Sigmoid colon (tissue), 4 donors: ENCODE results near the gene SUPT3H.

Experiments
- EP300 ChIP-seq, 4 donors: sonication (generic); formaldehyde crosslinking; IDR thresholded peaks; one replicate each; pipeline ENCODE4 v1.6.1; 2017; ENCODE audit warnings: antibody characterized with exemption in 4 of 4
- POLR2A ChIP-seq, 2 donors: fragments of 450-650 bp; IDR thresholded peaks; one replicate each; pipeline ENCODE4 v1.6.1; 2016; ENCODE audit warnings: antibody characterized with exemption in 2 of 2, mild to moderate bottlenecking in 2 of 2, moderate library complexity in 2 of 2
- POLR2AphosphoS5 ChIP-seq, 4 donors: sonication (generic); formaldehyde crosslinking; IDR thresholded peaks; one replicate each; pipeline ENCODE4 v1.6.1; 2017; ENCODE audit warnings: antibody characterized with exemption in 4 of 4
- TF ChIP-seq, protein P1 (sequence below), 4 experiments: fragments of 450-650 bp in 3 of 4; fragments of 200-600 bp in 1 of 4; IDR thresholded peaks; one replicate each; pipeline ENCODE4 v1.5.1; 2016 to 2019; ENCODE audit warnings: antibody characterized with exemption in 4 of 4, mild to moderate bottlenecking in 3 of 4, moderate library complexity in 2 of 4

DNA sequence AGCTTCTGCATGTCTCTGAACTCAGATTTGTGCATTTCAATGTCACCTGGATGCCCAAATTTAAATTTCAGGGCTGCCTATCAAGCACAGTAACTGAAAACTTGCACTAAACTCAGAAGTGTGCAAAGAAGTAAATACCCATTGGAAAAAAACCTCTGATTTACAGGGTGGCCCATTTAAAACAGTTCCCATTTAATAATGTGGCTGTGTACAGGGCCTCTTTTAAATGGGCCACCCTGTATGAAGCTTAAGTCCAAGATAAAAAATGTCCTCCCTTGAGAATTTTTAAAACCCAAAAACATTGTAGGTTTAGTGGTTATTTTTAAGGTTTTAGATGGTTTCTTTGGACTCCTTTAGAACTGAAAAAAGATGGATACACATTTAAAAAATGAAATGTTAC is 251.7 kb downstream of the SUPT3H start:
- TF ChIP-seq, protein P1, sequence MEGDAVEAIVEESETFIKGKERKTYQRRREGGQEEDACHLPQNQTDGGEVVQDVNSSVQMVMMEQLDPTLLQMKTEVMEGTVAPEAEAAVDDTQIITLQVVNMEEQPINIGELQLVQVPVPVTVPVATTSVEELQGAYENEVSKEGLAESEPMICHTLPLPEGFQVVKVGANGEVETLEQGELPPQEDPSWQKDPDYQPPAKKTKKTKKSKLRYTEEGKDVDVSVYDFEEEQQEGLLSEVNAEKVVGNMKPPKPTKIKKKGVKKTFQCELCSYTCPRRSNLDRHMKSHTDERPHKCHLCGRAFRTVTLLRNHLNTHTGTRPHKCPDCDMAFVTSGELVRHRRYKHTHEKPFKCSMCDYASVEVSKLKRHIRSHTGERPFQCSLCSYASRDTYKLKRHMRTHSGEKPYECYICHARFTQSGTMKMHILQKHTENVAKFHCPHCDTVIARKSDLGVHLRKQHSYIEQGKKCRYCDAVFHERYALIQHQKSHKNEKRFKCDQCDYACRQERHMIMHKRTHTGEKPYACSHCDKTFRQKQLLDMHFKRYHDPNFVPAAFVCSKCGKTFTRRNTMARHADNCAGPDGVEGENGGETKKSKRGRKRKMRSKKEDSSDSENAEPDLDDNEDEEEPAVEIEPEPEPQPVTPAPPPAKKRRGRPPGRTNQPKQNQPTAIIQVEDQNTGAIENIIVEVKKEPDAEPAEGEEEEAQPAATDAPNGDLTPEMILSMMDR (IDR thresholded peaks at IDR 0.05), result no peak
- TF ChIP-seq POLR2AphosphoS5 (IDR thresholded peaks at IDR 0.05) (no peak), POLR2A (IDR thresholded peaks at IDR 0.05) (no peak), EP300 (IDR thresholded peaks at IDR 0.05) (no peak)
